Lower leg skin (tissue), 4 donors: ENCODE measurements around the gene SEMA5B. TPM values are rescaled to one million over a fixed set of nuclear protein-coding genes. Genes with fewer than 3 reads are reported as not detected.

Experiments
- DNase-seq, 2 donors: peaks; one replicate each; pipeline ENCODE4 v3.0.0-alpha.2; 2019; ENCODE audit warnings: low spot score in 2 of 2
- H3K4me3 ChIP-seq: fragments of 200-600 bp; sonication (generic); 2 replicates; pipeline ENCODE4 v1.5.1; 2017; ENCODE audit warnings: mild to moderate bottlenecking, low read depth; ENCODE audit not compliant: poor library complexity, severe bottlenecking
- CTCF ChIP-seq, 3 donors: fragments of 450-650 bp; IDR thresholded peaks; one replicate each; pipeline ENCODE4 v1.5.1; 2016; ENCODE audit warnings: antibody characterized with exemption in 3 of 3, mild to moderate bottlenecking in 3 of 3, moderate library complexity in 2 of 3
- POLR2A ChIP-seq, 2 donors: fragments of 450-650 bp; IDR thresholded peaks; one replicate each; pipeline ENCODE4 v1.6.1; 2016 to 2017; ENCODE audit warnings: antibody characterized with exemption in 2 of 2, mild to moderate bottlenecking in 1 of 2, moderate library complexity in 1 of 2
- WGBS, 2 donors: methylation state at CpG; one replicate each; pipeline ENCODE4 v1.1.5; 2018; 5-methylcytosine and 5-hydroxymethylcytosine counted together
- intact Hi-C: fragments of 100-400 bp; cut with DNase I; formaldehyde crosslinking; loops from one replicate; pipeline ENCODE4 v1.15.0; 2023; ENCODE audit warnings: low total_unique reads
- total RNA-seq, 4 donors: library from RNA; depleted of rRNA; stranded (reverse); fragments of >200 nt; gene quantifications; one replicate each; pipeline ENCODE4 v1.1.0, GENCODE V29; 2016

The SEMA5B gene
- total RNA-seq, 4 donors from 2014 or later = 0.21 to 1.8 (median 0.61) TPM

GRCh38 chr3:123047062-123047319 lies 19.4 kb upstream of the SEMA5B start:
- no peak for TF ChIP-seq CTCF (IDR thresholded peaks at IDR 0.05)
- no peak for TF ChIP-seq POLR2A (IDR thresholded peaks at IDR 0.05)
- 83 to 86% methylated on average over 3 of the region's 3 CpGs for WGBS, 2 donors
- H3K4me3 ChIP-seq = no peak overlapping the region
- intact Hi-C loops = no loop called here
- DNase-seq = no peak

GRCh38 chr3:123046262-123047061 lies 18.9 kb upstream of the SEMA5B start:
- TF ChIP-seq CTCF (IDR thresholded peaks at IDR 0.05) (no peak), POLR2A (IDR thresholded peaks at IDR 0.05) (no peak)
- H3K4me3 ChIP-seq = no peak overlapping the region
- no peak for DNase-seq
- intact Hi-C loops = no loop called here
- WGBS, 2 donors = 51 to 59% methylated on average over 10 of the region's 10 CpGs

GRCh38 chr3:123044981-123045763 lies 17.6 kb upstream of the SEMA5B start:
- TF ChIP-seq POLR2A (IDR thresholded peaks at IDR 0.05) (no peak), CTCF (IDR thresholded peaks at IDR 0.05) (no peak)
- DNase-seq = no peak
- no peak overlapping the region for H3K4me3 ChIP-seq
- WGBS, 2 donors = 69 to 81% methylated on average over 5 of the region's 5 CpGs
- intact Hi-C loops = no loop called here

- TF ChIP-seq POLR2A (IDR thresholded peaks at IDR 0.05) = no peak
- TF ChIP-seq CTCF (IDR thresholded peaks at IDR 0.05) = no peak
- 74 to 85% methylated on average over 6 of the region's 6 CpGs for WGBS, 2 donors
- no peak for DNase-seq
- intact Hi-C loops = no loop called here
- H3K4me3 ChIP-seq = no peak overlapping the region
Observed at GRCh38 chr3:123042413-123042812, 14.8 kb upstream of the SEMA5B start.

- intact Hi-C loops = loop anchor here (10.0 kb wide), 1 partner anchor 284 kb away; no protein-coding TSS in a partner anchor
- no peak overlapping the region for H3K4me3 ChIP-seq
- no peak for DNase-seq
- TF ChIP-seq POLR2A (IDR thresholded peaks at IDR 0.05) (no peak), CTCF (IDR thresholded peaks at IDR 0.05) (no peak)
- WGBS, 2 donors = 70 to 71% methylated on average over 3 of the region's 3 CpGs
Observed at GRCh38 chr3:123039178-123039577, 11.6 kb upstream of the SEMA5B start.
